Measurements from ENCODE around the gene ERC2.
"Not testable (repeated sequence)": the region's sequence is repeated elsewhere in the genome, so short reads cannot be mapped to it uniquely, and the experiment has no call there.

Gene ERC2
- total RNA-seq = 0 to 0.18 (median 0) reads per million in 4 experiments

DNA sequence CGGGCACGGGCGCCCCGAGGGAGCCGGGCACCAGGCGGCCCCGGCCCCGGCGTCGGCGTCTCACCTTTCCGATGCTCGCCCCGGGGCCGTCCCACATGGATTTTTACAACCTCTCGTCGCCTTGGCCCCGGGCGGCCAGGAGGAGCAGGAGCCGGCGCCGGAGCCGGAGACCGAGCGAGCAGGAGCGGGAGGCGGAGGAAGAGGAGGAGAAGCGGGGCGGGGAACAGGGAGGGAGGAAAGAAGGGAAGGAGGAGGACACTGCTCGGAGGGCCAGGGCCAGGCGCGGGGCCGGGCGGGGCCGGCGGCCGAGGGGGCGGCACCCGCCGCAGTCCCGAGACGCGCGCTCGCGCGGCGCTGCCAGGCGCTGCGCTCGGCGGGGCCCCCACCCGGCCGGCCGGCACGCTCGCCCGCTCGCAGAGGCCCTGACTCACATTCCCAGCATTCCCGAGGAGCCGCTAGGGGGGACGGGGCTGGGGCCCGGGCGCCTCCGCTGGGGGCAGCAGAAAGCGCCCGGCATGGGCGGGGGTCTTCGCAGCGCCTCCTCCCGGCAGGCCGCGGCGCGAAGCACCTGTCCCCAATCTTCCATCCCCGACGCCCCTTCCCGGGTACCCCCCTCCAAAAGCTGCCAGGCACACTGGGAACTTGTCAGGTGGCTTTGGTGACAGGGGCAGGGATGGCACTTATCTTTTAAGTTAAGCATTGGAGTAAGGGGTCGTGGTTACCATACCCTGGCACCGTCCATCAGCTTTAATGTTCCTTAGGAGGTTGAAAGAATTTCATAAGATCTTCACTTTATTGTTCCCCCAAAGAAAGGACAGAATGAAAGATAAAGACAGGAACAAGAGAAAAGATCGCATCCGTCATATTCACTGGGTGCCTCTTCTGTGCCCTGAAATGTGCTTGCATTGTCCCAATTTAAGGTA lies at the start of gene ERC2:
ERC2 (minus strand) TSS at position 284 of the 923 bp plus-strand sequence.
- DNase-seq = no peak

- DNase-seq = no peak
Observed at GRCh38 chr3:56502738-56503137, 34.5 kb upstream of the ERC2 start.

DNA sequence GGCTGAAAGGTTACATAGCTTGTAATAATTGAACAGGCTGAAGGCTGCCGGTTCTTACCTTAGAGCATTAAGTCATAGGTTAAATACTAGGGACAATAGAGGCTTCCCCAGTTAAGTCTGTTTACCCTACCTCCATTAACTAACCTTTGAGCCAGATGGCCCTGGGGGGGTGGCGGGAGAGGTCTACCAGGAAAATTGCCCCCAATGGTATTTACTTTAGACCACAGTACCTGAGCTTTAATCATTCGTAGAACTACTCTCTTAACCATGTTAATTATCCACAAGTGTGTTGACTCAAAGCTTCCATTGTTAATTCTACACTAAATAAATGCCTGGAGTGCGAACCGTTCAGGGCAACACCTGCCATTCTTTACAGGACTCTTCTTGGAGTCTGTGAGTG lies 28.1 kb upstream of the ERC2 start:
- DNase-seq = not testable (repeated sequence)

DNA sequence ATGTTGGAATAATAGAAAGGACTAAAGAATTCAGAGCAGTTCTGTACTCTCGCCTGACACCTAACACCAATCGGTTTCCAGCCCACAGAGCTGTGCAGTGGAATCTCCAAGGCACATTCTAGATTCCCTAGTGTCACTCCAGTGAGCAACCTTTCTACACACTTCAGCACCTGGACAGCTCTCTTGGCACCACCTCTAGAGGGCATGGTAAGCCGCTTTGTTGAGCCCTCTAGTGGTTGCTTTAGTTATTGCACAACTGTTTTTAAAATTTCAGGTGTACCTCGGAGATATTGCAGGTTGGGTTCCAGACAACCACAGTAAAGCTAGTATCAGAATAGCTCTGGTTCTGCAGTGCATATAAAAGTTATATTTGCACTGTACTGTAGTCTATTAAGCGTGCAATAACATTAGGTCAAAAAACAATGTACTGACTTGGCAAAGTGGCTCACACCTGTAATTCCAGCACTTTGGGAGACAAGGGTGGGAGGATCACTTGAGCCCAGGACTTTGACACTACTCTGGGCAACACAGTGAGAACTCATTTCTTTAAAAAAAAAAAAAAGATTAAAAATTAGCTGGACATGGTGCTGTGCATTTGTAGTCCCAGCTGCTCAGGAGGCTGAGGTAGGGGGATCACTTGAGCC lies 26.5 kb upstream of the ERC2 start:
- DNase-seq = peak; percentile 32

GRCh38 chr3:56491566-56491965 lies 23.3 kb upstream of the ERC2 start:
- DNase-seq = no peak

- no peak for DNase-seq
Observed at GRCh38 chr3:56488812-56489600, 20.7 kb upstream of the ERC2 start.

DNA sequence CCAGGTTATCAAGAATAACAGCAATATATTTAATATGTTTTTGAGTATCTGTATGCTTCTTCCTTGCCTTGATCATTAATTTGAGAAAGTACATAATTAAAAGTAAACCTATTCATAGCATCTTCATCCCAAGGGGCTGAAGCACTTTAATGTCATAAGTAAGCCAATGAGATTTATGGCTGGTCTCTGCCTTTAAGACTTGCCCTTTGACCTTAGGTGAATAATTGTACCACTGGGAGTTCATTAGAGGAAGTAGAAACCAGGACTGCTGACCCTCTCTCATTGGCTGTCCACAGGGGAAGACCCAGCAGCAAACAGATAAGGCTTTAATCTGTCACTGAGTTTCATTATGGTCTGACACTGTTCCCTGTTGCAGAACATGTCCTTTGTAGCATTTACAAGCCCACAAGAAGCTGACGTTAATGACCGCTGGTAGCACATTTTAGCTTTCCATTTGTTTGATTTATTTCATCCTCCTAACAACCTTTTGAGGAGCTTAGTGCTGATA lies 16.3 kb upstream of the ERC2 start:
- no peak for DNase-seq

- DNase-seq = no peak
Observed at GRCh38 chr3:56484122-56484521, 15.9 kb upstream of the ERC2 start.

GRCh38 chr3:56477646-56478045 lies 9.4 kb upstream of the ERC2 start:
- DNase-seq = no peak

- no peak for DNase-seq
Observed at GRCh38 chr3:56476771-56477170, 8.5 kb upstream of the ERC2 start.

DNA sequence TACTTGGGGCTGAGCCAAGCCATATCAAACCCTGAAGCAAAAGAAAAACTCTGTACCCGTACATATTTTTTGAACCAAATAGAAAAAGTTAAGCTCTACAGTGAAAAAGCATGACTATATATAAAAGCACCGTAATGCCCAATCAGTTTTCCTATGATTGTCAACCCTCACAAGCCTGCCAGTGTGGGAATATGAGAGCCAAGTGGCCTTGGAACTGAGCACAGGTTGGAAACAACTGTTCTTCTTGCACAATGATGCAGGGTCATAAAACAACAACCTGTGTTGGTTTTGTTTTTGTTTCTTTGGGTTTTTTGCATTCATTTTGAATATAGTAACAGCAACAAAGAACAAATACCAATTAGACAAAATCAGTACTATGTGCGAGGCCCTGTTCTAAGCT lies 3.5 kb upstream of the ERC2 start:
- DNase-seq = no peak

GRCh38 chr3:56469141-56469540 lies 874 bp upstream of the ERC2 start:
- DNase-seq = no peak

- no peak for DNase-seq
Observed at GRCh38 chr3:56467801-56468183, 475 bp downstream of the ERC2 start.

- no peak for DNase-seq
Observed at GRCh38 chr3:56467108-56467507, 1.2 kb downstream of the ERC2 start.

DNA sequence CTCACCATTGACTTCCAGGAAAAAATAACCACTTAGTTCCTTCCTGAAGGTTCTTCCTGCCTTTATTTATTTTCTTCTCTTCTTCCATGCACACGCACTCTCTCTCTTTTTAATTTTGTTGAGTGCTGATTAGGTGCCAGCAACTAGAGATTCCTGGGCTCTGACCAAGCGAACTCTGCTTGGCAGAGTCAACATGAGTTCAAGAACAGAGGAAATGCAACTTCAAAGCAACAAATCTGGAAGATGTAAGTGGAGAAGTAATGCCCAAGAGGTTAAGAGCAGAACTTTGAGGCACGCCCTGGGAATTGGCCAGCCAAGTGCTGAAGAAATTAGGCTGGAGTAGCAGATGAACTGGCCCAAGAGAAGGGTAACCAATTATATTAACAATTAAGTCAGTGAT lies 8.5 kb downstream of the ERC2 start:
- no peak for DNase-seq

DNA sequence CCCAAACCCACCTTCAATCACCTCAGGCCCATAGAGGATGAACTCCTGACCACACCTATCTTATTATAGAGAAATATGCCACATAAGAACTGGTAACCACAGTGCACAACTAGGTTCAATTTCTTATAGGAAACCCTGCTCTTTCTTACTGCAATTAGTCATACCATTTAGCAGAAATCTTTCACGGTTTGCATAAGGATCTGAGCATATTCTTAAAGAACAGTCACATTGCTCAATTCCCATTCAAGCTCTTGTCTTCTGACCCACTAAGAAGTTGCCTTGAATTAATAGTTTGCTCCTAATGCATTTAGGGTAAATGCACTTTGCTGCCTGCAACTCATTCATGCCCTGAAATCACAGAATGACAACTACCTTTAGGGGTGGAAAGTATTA lies 9.2 kb downstream of the ERC2 start:
- no peak for DNase-seq

- DNase-seq = no peak
Observed at GRCh38 chr3:56458496-56459103, 9.7 kb downstream of the ERC2 start.

DNA sequence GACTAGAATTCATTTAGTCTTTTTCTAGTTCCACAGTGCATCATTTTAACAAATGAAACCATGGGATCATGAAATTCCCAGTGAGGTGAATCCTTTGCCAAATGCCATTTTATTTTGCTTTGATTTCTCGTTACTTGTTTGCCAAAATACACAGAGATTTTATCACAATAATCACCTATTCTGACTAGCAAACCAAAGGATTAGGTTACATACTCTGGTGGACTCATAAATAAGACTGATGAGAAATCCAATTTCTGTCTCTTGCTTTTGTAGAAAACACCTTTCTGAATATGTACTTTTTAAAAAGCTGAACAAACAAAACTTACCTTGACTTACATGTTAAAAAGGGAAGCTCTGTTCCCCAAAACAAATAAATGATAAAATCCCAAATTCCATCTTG lies 12.2 kb downstream of the ERC2 start:
- DNase-seq = no peak

DNA sequence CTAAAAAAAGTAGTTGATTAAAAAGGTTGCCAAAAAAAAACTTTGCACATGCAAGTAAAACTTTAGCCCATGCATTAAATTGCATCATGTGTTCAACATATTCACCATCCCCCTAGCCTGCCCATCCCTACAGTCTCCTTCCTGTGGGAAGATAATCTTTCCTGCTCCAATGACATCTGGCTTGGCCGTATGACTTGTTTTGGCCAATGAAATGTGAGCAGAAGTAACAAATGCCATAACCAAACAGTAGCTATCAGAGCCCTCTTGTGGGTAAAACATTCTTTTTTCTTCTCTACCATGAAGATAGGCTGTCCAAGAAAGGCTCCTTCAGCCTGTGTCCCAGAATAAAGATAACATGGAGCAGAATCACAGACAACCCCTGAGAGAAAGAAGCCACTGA lies 15.3 kb downstream of the ERC2 start:
- DNase-seq = no peak

DNA sequence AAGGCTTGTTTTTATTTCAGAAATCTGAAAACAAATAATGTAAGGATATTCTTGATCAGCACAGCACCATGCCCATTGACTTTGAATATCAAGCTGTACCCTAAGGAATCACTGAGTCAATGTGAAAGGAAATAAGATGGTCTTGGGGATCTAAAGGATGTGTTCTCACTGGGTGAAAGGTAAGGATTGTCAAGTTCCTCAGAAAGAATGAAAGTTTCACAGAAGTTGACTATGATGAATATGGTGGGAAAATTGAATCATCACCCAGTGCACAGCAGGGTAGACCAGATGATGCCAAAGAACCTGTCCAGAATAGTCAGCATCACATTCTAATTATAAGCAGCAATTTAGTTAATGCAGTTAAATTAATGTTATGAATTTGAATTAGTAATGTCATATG lies 16.2 kb downstream of the ERC2 start:
- DNase-seq = no peak

GRCh38 chr3:56443372-56443771 lies 24.9 kb downstream of the ERC2 start:
- DNase-seq = no peak

DNA sequence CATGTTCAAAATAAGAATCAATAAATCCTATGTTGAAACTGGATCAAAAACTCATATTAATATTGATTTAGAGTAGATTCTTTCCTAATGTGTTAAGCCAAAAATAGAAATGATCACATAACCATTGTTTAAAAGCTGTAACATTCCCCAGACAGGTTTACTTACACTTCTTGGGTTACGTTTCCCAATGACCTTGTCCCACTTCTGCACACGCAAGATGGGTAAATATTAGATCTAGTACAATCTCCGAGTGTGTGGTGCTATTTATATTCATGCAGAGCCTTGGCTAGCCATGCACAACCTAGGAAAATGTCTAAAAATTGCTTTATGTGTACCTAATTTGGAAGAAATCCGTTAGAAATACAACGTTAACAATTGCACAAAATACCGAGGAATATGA lies 39.6 kb downstream of the ERC2 start:
- no peak for DNase-seq

DNA sequence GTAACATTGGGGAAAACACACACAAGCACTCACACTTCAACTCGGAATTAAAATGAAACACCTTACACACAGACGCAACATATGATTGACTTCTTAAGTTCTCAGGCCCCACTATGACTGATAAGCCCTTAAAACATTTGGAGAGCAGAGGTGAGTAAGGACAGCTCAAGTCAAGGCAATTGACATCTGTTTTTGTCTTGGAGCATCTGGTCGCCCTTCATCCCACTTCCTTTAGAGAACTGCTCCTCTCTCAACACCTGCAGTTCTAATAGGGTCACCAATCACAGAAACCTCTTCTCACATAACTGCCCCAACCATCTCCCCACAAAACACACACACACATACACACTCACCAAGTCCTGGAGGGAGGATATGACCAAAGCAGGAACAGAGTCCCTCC lies 43.4 kb downstream of the ERC2 start:
- DNase-seq = no peak

All from effector CD8-positive, alpha-beta T cell (primary cell).